Measurements from ENCODE around the gene KCND1.

- TF ChIP-seq CTCF (IDR thresholded peaks at IDR 0.05; ENCODE audit: poor library complexity, severe bottlenecking) = no peak
- no peak for TF ChIP-seq EP300 (conservative IDR thresholded peaks at IDR 0.05; ENCODE audit: poor library complexity, severe bottlenecking)
- TF ChIP-seq POLR2AphosphoS5 (IDR thresholded peaks at IDR 0.05) = no peak
- TF ChIP-seq, protein P1, sequence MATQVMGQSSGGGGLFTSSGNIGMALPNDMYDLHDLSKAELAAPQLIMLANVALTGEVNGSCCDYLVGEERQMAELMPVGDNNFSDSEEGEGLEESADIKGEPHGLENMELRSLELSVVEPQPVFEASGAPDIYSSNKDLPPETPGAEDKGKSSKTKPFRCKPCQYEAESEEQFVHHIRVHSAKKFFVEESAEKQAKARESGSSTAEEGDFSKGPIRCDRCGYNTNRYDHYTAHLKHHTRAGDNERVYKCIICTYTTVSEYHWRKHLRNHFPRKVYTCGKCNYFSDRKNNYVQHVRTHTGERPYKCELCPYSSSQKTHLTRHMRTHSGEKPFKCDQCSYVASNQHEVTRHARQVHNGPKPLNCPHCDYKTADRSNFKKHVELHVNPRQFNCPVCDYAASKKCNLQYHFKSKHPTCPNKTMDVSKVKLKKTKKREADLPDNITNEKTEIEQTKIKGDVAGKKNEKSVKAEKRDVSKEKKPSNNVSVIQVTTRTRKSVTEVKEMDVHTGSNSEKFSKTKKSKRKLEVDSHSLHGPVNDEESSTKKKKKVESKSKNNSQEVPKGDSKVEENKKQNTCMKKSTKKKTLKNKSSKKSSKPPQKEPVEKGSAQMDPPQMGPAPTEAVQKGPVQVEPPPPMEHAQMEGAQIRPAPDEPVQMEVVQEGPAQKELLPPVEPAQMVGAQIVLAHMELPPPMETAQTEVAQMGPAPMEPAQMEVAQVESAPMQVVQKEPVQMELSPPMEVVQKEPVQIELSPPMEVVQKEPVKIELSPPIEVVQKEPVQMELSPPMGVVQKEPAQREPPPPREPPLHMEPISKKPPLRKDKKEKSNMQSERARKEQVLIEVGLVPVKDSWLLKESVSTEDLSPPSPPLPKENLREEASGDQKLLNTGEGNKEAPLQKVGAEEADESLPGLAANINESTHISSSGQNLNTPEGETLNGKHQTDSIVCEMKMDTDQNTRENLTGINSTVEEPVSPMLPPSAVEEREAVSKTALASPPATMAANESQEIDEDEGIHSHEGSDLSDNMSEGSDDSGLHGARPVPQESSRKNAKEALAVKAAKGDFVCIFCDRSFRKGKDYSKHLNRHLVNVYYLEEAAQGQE (IDR thresholded peaks at IDR 0.05; ENCODE audit: borderline replicate concordance) = no peak
- no peak for TF ChIP-seq TAF1 (IDR thresholded peaks at IDR 0.05; ENCODE audit: low read depth)
- no peak for TF ChIP-seq EZH2 (IDR thresholded peaks at IDR 0.05; ENCODE audit: borderline replicate concordance, insufficient read depth, low read length, poor library complexity, severe bottlenecking)
These were observed 56.8 kb downstream of the KCND1 start for GRCh38 chrX:48914593-48915493.
